Head of caudate nucleus (tissue), 42 donors: ENCODE measurements around the gene SEH1L.
"Not testable (repeated sequence)": the region's sequence is repeated elsewhere in the genome, so short reads cannot be mapped to it uniquely, and the experiment has no call there.

Source experiments
- DNase-seq, 42 donors: peaks; one replicate each; pipeline versions ENCODE4 v3.0.0 to v3.0.0-alpha.2; 2020 to 2021; ENCODE audit warnings: mixed read lengths in 7 of 42
- intact Hi-C: fragments of 100-400 bp; cut with DNase I; formaldehyde crosslinking; loops from one replicate; pipeline ENCODE4 v1.15.0; 2022

The SEH1L gene

GRCh38 chr18:12990123-12990475 lies 42.3 kb downstream of the SEH1L start:
- DNase-seq, result no peak
- intact Hi-C loops, result loop anchor here (2.0 kb wide), 1 partner anchor 41 kb away; the partner anchor contains the start of gene SEH1L

GRCh38 chr18:12990641-12990966 lies 42.8 kb downstream of the SEH1L start:
- DNase-seq, result no peak
- intact Hi-C loops, result loop anchor here (2.0 kb wide), 1 partner anchor 42 kb away; the partner anchor contains the start of gene SEH1L

GRCh38 chr18:12990967-12991820 lies 43.4 kb downstream of the SEH1L start, which contains the start of gene CEP192:
CEP192 (plus strand) TSS chr18:12991362; CDS start chr18:12999425, 8,063 bp downstream.
- peak; percentile 95 to 99 (median 98) for DNase-seq
- intact Hi-C loops, result loop anchor here (2.0 kb wide), 1 partner anchor 42 kb away; the partner anchor contains the start of gene SEH1L

- DNase-seq, result no peak
- intact Hi-C loops, result loop anchor here (2.0 kb wide), 1 partner anchor 43 kb away; the partner anchor contains the start of gene SEH1L
Observed at GRCh38 chr18:12991821-12992179, 44.0 kb downstream of the SEH1L start.

GRCh38 chr18:12993439-12993838 lies 45.6 kb downstream of the SEH1L start:
- DNase-seq, result no peak
- intact Hi-C loops, result no loop called here

GRCh38 chr18:12995424-12995823 lies 47.6 kb downstream of the SEH1L start:
- DNase-seq, result no peak
- intact Hi-C loops, result no loop called here

GRCh38 chr18:12995952-12996477 lies 48.2 kb downstream of the SEH1L start:
- intact Hi-C loops, result no loop called here
- no peak for DNase-seq

GRCh38 chr18:12996661-12997292 lies 49.0 kb downstream of the SEH1L start:
- DNase-seq, result no peak
- intact Hi-C loops, result no loop called here

GRCh38 chr18:12997330-12997729 lies 49.5 kb downstream of the SEH1L start:
- DNase-seq, intact Hi-C loops: not testable (repeated sequence)

GRCh38 chr18:12998332-12999060 lies 50.7 kb downstream of the SEH1L start:
- intact Hi-C loops, result no loop called here
- no peak for DNase-seq

- peak in 11 of 42 donors; percentile 13 to 51 (median 23) for DNase-seq
- intact Hi-C loops, result no loop called here
Observed at GRCh38 chr18:13003466-13003896, 55.7 kb downstream of the SEH1L start.

- intact Hi-C loops, result no loop called here
- peak in 2 of 42 donors; percentile 13 for DNase-seq
Observed at GRCh38 chr18:13004396-13004795, 56.6 kb downstream of the SEH1L start.

- intact Hi-C loops, result no loop called here
- no peak for DNase-seq
Observed at GRCh38 chr18:13005289-13005688, 57.5 kb downstream of the SEH1L start.

- intact Hi-C loops, result no loop called here
- DNase-seq, result no peak
Observed at GRCh38 chr18:13006531-13007247, 58.9 kb downstream of the SEH1L start.

- DNase-seq, result no peak
- intact Hi-C loops, result no loop called here
Observed at GRCh38 chr18:13007248-13007560, 59.4 kb downstream of the SEH1L start.

- intact Hi-C loops, result no loop called here
- no peak for DNase-seq
Observed at GRCh38 chr18:13011719-13012118, 63.9 kb downstream of the SEH1L start.

GRCh38 chr18:13014232-13014631 lies 66.4 kb downstream of the SEH1L start:
- DNase-seq, result no peak
- intact Hi-C loops, result no loop called here

GRCh38 chr18:13014818-13015217 lies 67.0 kb downstream of the SEH1L start:
- intact Hi-C loops, result no loop called here
- no peak for DNase-seq

GRCh38 chr18:13017247-13017875 lies 69.5 kb downstream of the SEH1L start:
- intact Hi-C loops, result no loop called here
- DNase-seq, result no peak
